Caco-2 (cell line): ENCODE data around the gene CFAP52. TPM values are rescaled to one million over a fixed set of nuclear protein-coding genes. Genes with fewer than 3 reads are reported as not detected.
A peak's percentile ranks its signal among the peaks of the same experiment; 100 is the strongest.

Source experiments
- BruUV-seq: library from RNA; stranded (reverse); fragments of 400-500 nt; replicated peaks from 2 replicates; lab custom pipeline; 2021; lab: Mats Ljungman, UMichigan
- CTCF ChIA-PET: fragments of 300-600 bp; sonication (Branson Sonifier 250); formaldehyde crosslinking; loops from one replicate; lab custom pipeline; 2022; ENCODE audit warnings: antibody characterized with exemption; lab: Charles Lee
- POLR2A ChIA-PET: fragments of 300-600 bp; sonication (Branson Sonifier 250); formaldehyde crosslinking; loops from one replicate; lab custom pipeline; 2022; ENCODE audit warnings: antibody characterized with exemption; lab: Charles Lee
- DNase-seq, 2 experiments: peaks; one replicate each; pipeline versions ENCODE4 v3.0.0 to v3.0.0-alpha.2; 2020 to 2022
- H3K27me3 ChIP-seq: replicated peaks from 2 replicates; pipeline ENCODE4 v1.6.0; 2011; ENCODE audit warnings: low read length; ENCODE audit not compliant: control insufficient read depth, insufficient read depth
- H3K36me3 ChIP-seq: 2 replicates; pipeline ENCODE4 v1.5.1; 2011; ENCODE audit warnings: low read length; ENCODE audit not compliant: control insufficient read depth, insufficient read depth
- H3K4me1 ChIP-seq: fragments of 250-450 bp; sonication (Bioruptor Pico); 2 replicates; pipeline ENCODE4 v1.5.1; 2020; ENCODE audit warnings: mild to moderate bottlenecking
- H3K4me3 ChIP-seq: 2 replicates; pipeline ENCODE4 v1.5.1; 2011; ENCODE audit warnings: low read depth, mild to moderate bottlenecking, control low read depth, low read length
- H3K9me3 ChIP-seq: fragments of 250-450 bp; sonication (Bioruptor Pico); 2 replicates; pipeline ENCODE4 v1.5.1; 2020; ENCODE audit warnings: mild to moderate bottlenecking, moderate library complexity
- H3K27ac Mint-ChIP-seq: one replicate; pipeline ENCODE4 v1.8.0; 2022; ENCODE audit warnings: mixed read lengths; ENCODE audit not compliant: unreplicated experiment
- H3K27me3 Mint-ChIP-seq: one replicate; pipeline ENCODE4 v1.8.0; 2022; ENCODE audit warnings: mixed read lengths; ENCODE audit not compliant: insufficient read depth, unreplicated experiment
- H3K36me3 Mint-ChIP-seq: one replicate; pipeline ENCODE4 v1.8.0; 2022; ENCODE audit warnings: mild to moderate bottlenecking, mixed read lengths; ENCODE audit not compliant: insufficient read depth, unreplicated experiment
- H3K4me1 Mint-ChIP-seq: one replicate; pipeline ENCODE4 v1.8.0; 2022; ENCODE audit warnings: low read depth, mixed read lengths; ENCODE audit not compliant: unreplicated experiment
- H3K4me3 Mint-ChIP-seq: one replicate; pipeline ENCODE4 v1.8.0; 2022; ENCODE audit warnings: mild to moderate bottlenecking, moderate library complexity, mixed read lengths; ENCODE audit not compliant: unreplicated experiment
- H3K9me3 Mint-ChIP-seq: one replicate; pipeline ENCODE4 v1.8.0; 2022; ENCODE audit warnings: mixed read lengths; ENCODE audit not compliant: unreplicated experiment
- intact Hi-C: fragments of 100-400 bp; cut with micrococcal nuclease; formaldehyde crosslinking; loops from one replicate; pipeline ENCODE4 v1.10.0; 2022; ENCODE audit not compliant: unreplicated experiment
- total RNA-seq: library from RNA; stranded (reverse); gene quantifications from 2 replicates; pipeline ENCODE4 v1.2.3, GENCODE V29; 2022
- TF ChIP-seq, protein P1 (sequence below), 2 experiments: fragments of 200-600 bp in 1 of 2; IDR thresholded peaks; 1 replicate in 1 of 2; 2 replicates in 1 of 2; pipeline versions ENCODE4 v1.5.1 to v1.8.0; 2011 to 2022; ENCODE audit warnings: antibody characterized with exemption in 1 of 2, control low read depth in 1 of 2, inconsistent platforms in 1 of 2, low read depth in 1 of 2, low read length in 1 of 2, mild to moderate bottlenecking in 1 of 2, moderate library complexity in 1 of 2; ENCODE audit not compliant: insufficient read depth in 1 of 2, severe bottlenecking in 1 of 2, unreplicated experiment in 1 of 2

The CFAP52 gene
- total RNA-seq, 1 experiment from 2014 or later: not detected

DNA sequence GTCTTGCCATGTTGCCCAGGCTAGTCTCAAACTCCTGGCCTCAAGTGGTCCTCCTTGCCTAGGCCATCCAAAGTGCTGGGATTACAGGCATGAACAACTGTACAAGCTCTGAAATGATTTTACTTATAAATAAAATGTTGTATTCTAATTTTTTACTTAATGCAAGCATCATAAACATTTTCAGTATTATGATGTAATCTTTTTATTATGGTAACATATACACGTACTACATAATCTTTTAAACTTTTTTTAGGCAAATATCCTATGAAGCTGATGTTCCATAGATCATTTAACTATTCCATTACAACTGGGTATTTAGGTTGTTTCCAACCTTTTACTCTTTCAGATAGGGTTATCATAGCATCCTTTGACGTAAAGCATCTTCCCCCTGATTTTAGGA is 35.1 kb downstream of the CFAP52 start:
- Mint-ChIP-seq H3K4me1 (no peaks in the 10 kb centered on the region), H3K9me3 (no peaks in the 10 kb centered on the region), H3K27ac (no peak overlapping the region), H3K27me3 (peaks cover 6% of the 10 kb centered on the region), H3K4me3 (no peak overlapping the region), H3K36me3 (no peaks in the 10 kb centered on the region)
- no peak overlapping the region for H3K4me3 ChIP-seq
- TF ChIP-seq, protein P1, sequence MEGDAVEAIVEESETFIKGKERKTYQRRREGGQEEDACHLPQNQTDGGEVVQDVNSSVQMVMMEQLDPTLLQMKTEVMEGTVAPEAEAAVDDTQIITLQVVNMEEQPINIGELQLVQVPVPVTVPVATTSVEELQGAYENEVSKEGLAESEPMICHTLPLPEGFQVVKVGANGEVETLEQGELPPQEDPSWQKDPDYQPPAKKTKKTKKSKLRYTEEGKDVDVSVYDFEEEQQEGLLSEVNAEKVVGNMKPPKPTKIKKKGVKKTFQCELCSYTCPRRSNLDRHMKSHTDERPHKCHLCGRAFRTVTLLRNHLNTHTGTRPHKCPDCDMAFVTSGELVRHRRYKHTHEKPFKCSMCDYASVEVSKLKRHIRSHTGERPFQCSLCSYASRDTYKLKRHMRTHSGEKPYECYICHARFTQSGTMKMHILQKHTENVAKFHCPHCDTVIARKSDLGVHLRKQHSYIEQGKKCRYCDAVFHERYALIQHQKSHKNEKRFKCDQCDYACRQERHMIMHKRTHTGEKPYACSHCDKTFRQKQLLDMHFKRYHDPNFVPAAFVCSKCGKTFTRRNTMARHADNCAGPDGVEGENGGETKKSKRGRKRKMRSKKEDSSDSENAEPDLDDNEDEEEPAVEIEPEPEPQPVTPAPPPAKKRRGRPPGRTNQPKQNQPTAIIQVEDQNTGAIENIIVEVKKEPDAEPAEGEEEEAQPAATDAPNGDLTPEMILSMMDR (IDR thresholded peaks at IDR 0.05; ENCODE audit: insufficient read depth in 1 of 2, low read depth in 1 of 2, low read length in 1 of 2, severe bottlenecking in 1 of 2, unreplicated experiment in 1 of 2): no peak
- H3K27me3 ChIP-seq: no peaks in the 10 kb centered on the region
- BruUV-seq: no TSS peak
- no peaks in the 10 kb centered on the region for H3K4me1 ChIP-seq
- CTCF ChIA-PET: no interaction called here
- no peaks in the 10 kb centered on the region for H3K36me3 ChIP-seq
- intact Hi-C loops: no loop called here
- no peak for DNase-seq
- POLR2A ChIA-PET: no interaction called here
- no peaks in the 10 kb centered on the region for H3K9me3 ChIP-seq

DNA sequence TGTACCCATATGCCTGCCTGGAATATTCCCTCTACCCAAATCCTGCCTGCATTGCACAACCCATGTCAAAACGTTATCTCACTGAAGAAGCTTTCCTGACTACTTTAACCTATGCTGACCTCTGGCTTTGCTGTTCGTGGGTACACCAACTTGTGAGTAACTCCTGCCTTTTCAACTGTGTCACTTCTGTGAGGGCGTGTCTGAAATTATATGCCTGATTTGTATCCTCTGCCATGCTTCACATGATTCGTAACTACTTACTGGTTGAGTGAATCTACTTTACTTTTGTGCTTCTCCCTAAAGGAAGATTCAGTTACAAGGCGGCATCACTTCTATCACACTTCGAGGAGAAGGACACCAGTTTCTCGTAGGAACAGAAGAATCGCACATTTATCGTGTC is 35.6 kb downstream of the CFAP52 start:
- no peak overlapping the region for H3K4me3 ChIP-seq
- ChIA-PET CTCF (no interaction called here), POLR2A (no interaction called here)
- BruUV-seq: no TSS peak
- Mint-ChIP-seq H3K4me3 (no peak overlapping the region), H3K27me3 (peaks cover 6% of the 10 kb centered on the region), H3K9me3 (no peaks in the 10 kb centered on the region), H3K4me1 (no peaks in the 10 kb centered on the region), H3K36me3 (no peaks in the 10 kb centered on the region), H3K27ac (no peak overlapping the region)
- no peaks in the 10 kb centered on the region for H3K36me3 ChIP-seq
- TF ChIP-seq, protein P1 (IDR thresholded peaks at IDR 0.05; ENCODE audit: insufficient read depth in 1 of 2, low read depth in 1 of 2, low read length in 1 of 2, severe bottlenecking in 1 of 2, unreplicated experiment in 1 of 2): no peak
- H3K9me3 ChIP-seq: no peaks in the 10 kb centered on the region
- intact Hi-C loops: no loop called here
- no peak for DNase-seq
- no peaks in the 10 kb centered on the region for H3K27me3 ChIP-seq
- no peaks in the 10 kb centered on the region for H3K4me1 ChIP-seq

DNA sequence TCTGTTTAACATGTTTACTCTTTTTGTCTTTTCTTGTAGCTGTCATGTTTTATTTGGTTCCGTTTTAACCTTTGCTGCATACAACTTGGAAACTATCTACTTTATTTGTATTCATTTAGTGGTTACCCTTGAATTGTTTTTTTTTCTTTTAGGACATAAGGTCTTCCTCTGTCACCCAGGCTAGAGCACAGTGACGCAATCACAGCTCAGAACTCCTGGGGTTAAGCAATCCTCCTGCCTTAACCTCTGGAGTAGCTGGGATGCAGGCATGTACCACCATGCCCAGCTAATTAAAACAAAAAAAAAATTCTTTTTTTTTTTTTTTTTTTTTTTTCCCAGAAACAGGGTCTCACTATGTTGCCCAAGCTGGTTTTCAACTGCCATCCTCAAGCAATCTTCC is 39.0 kb downstream of the CFAP52 start:
- H3K27ac Mint-ChIP-seq: no peak overlapping the region
- H3K9me3 ChIP-seq: no peaks in the 10 kb centered on the region
- H3K36me3 Mint-ChIP-seq: no peaks in the 10 kb centered on the region
- H3K27me3 ChIP-seq: no peaks in the 10 kb centered on the region
- no peaks in the 10 kb centered on the region for H3K4me1 Mint-ChIP-seq
- POLR2A ChIA-PET: no interaction called here
- peak overlapping the region; percentile 18; the same call in 1 of the 2 replicates for H3K4me3 ChIP-seq
- TF ChIP-seq, protein P1 (IDR thresholded peaks at IDR 0.05; ENCODE audit: insufficient read depth in 1 of 2, low read depth in 1 of 2, low read length in 1 of 2, severe bottlenecking in 1 of 2, unreplicated experiment in 1 of 2): no peak
- intact Hi-C loops: no loop called here
- no peaks in the 10 kb centered on the region for H3K4me1 ChIP-seq
- H3K36me3 ChIP-seq: no peaks in the 10 kb centered on the region
- CTCF ChIA-PET: interaction anchor here (0.6 to 0.7 kb wide), 2 partner anchors 97 to 274 kb away, joined by 3 to 5 read pairs; no protein-coding TSS in a partner anchor
- no peaks in the 10 kb centered on the region for H3K9me3 Mint-ChIP-seq
- H3K4me3 Mint-ChIP-seq: no peak overlapping the region
- BruUV-seq: no TSS peak
- DNase-seq: peak in 1 of 2 experiments; percentile 1
- no peaks in the 10 kb centered on the region for H3K27me3 Mint-ChIP-seq
